ENCODE results near the gene RASEF.
"Not testable (repeated sequence)": the region's sequence is repeated elsewhere in the genome, so short reads cannot be mapped to it uniquely, and the experiment has no call there.

The RASEF gene

GRCh38 chr9:83062651-83063527 is at the start of gene RASEF:
Gene RASEF, minus strand, starts transcription at chr9:83063142. Its CDS starts 275 bp downstream, at chr9:83062867.
- peak; percentile 22 for DNase-seq

- no peak for DNase-seq
Observed at GRCh38 chr9:83111169-83111568, 48.2 kb upstream of the RASEF start.

DNA sequence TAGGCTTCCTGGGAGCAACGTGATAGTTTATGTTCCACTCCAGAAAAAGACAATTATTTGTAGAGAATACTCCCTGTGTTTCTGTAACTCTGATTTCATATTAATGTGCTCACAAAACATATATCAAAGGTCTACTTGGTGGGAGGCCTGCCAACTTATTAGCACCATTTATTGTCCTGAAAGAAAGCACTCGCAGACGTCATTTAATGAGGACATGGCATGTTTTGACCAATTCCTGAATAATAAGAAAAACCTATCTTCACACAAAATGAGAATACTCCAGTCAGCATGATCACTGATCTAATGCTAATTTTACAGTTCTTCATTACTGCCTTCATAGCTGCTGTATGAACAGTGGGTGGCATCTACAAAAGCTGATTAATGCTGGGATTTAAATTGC is 46.4 kb upstream of the RASEF start:
- DNase-seq: no peak

DNA sequence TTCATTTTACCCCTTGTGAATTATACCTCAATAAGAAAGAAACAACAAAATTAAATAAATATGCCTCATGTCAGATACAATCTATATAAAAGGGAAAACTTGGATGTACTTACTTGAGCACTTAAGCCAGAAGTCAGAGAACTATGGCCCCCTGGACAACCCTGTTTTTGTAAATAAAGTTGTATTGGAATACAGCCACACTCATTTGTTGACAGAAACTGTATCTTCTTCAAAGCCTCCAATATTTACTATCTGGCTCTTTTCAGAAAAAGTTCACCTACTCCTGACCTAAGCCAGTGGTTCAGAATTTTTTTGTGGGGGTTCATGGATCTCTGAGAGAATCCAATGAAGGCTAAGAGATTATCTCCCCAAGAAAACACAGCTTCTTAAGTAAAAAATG is 45.3 kb upstream of the RASEF start:
- no peak for DNase-seq

GRCh38 chr9:83106772-83107171 is 43.8 kb upstream of the RASEF start:
- no peak for DNase-seq

DNA sequence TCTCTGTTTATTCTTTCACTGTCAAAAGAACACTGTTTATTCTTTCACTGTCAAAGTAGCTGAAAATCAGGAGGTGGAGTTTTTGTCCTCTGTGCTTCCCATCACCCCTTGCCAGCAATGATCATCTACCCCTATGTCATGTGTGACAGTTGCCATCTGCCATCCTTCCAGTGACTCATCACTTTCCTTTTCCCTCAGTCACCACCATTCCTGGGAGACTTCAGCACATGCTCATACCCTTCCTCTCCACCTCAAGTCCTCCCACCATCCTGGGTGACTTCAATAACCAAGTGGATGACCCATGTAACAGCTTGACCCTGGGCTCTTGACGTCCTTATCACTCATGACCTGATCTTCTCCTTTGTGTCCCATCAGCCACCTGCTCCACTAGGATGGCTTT is 43.3 kb upstream of the RASEF start:
- DNase-seq: no peak

GRCh38 chr9:83097633-83098032 is 34.7 kb upstream of the RASEF start:
- no peak for DNase-seq

GRCh38 chr9:83093311-83093710 is 30.4 kb upstream of the RASEF start:
- DNase-seq: not testable (repeated sequence)

DNA sequence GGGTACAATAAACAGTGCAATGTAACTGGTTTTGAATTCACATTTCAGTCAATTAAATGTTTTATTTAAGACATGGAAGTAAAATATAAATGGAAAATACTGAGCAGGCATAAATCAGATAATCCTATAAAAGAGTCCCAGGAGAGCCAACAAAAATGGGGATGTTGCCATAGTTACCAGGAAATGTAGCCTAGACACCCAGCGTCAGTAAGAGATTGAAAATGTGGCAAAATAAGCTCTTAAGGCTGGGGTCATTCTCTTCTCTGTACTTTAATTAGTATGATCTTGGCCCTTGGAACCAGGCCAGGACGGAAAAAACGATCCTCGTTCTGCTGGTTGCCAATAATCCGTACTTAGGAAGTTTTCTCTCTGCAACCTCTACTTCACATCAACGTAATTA is 18.9 kb upstream of the RASEF start:
- DNase-seq: peak; percentile 82

- no peak for DNase-seq
Observed at GRCh38 chr9:83081010-83081409, 18.1 kb upstream of the RASEF start.

DNA sequence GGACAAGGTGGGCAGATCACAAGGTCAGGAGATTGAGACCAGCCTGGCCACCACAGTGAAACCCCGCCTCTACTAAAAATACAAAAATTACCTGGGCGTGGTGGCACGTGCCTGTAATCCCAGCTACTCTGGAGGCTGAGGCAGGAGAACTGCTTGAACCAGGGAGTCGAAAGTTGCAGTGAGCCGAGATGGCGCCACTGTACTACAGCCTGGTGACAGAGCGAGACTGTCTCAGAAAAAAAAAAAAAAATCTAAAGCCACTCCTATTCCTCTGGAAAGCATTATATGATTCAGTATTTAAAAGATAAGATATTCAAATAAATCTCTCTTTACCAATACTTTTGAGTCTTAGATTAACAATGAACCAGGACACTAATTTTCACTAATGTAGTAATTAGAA is 13.0 kb upstream of the RASEF start:
- DNase-seq: not testable (repeated sequence)

- DNase-seq: not testable (repeated sequence)
Observed at GRCh38 chr9:83072498-83072897, 9.6 kb upstream of the RASEF start.

DNA sequence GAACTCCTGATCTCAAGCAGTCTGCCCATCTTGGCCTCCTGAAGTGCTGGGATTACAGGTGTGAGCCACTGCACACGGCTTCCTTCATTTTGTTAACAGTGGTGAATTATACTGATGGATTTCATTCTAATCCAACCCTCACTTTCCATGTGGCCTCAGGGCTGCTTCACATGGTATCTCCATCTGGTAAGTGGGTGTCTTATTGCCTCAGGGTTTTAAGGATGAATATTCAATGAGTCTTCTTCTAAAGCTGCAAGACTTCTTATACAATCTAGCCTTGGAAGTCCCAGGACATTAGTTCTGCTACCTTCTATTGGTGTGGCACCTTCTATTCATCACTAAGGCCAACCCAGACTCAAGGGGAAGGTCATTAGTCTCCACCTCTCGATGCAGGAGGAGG is 8.7 kb upstream of the RASEF start:
- no peak for DNase-seq

DNA sequence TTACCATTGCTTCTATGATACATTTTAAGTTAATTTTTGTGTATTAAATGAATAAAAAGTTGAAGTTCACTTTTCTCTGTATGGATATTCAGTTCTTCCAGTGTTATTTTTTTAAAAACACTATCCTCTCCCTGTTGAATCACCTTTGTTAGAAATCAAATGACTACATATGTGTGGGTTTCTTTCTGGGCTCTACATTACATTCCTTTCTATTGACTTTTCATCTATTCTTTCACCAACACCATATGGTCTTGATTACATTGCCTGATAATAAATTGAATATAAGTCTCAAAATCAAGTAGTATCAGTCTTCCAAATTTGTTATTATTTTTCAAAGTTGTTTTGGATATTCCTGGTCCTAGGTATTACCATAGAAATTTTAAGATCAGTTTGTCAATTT is 7.3 kb upstream of the RASEF start:
- DNase-seq: no peak

DNA sequence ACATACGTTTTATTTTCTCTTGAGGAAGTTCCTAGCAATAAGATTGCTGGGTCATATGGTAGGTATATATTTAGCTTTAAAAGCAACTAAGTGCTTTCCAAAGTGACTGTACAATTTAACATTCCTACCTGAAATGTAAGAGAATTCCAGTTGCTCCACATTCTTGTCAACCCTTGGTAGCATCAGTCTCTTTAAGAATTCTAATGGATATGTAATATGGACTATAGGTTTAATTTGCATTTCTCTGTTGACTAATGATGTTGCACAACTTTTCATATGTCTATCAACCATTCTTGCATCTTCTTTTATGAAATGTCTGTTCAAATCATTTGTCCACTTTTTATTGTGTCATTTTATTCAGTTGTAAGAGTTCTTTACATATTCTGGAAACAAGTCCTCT is 6.7 kb upstream of the RASEF start:
- DNase-seq: no peak

GRCh38 chr9:83068414-83068813 is 5.5 kb upstream of the RASEF start:
- DNase-seq: no peak

- no peak for DNase-seq
Observed at GRCh38 chr9:83067579-83067978, 4.6 kb upstream of the RASEF start.

DNA sequence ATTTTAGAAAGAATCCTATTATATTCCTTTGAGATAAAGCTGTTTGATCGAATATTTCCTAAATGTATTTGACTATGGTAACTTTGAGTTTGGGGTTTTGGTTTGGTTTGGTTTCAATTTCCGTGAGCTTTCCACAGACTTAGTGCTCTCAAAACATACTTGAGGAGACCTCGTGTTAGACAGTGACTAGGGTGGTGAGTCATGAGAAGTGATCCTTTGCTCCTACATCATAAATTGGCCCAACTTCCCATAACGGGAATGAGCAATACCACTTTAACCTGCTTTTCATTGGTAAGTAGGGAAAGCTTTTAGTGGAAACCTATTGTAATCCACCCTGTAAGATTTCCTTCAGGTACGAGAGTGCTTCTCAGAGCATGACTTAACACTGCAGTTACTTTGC is 3.8 kb upstream of the RASEF start:
- no peak for DNase-seq

- DNase-seq: no peak
Observed at GRCh38 chr9:83065233-83065632, 2.3 kb upstream of the RASEF start.

- DNase-seq: peak; percentile 22
Observed at GRCh38 chr9:83061990-83062650, 822 bp downstream of the RASEF start.

DNA sequence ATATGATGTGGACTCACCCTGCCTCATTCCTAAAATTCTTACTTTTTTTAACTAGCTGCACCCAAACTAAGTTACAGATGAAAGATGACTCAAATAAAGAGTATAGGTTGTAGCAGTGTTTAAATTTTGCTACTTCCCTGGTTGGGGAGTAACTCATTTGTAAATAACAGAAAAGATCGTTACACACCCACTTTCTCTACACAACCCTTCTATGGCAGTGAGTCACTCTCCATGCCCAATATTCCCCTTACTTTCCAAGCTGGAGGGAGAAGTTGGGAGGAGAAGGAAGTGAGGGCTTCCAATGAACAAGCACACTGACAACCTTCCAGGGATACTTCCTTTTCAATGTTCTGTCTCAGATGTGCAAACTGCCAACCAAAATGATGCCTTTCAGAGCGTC is 1.9 kb downstream of the RASEF start:
- DNase-seq: no peak

DNA sequence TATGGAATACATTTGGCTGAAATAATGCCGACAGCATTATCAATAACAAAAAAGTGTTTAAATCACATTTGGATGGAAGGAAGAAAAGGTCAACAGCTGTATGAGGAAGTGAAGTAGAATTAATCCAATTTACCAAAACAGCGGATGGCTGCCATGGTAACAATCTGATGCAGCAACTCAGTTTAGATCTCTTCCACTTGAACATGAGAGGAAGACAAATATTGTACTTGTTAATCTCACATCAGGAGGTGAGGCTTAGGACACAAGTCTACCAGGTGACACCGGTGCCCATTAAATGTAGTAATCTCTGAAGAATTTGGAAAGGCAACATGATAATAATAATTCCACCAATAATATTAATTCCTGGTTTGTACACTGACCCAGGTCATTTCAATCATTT is 2.4 kb downstream of the RASEF start:
- peak; percentile 1 for DNase-seq

- DNase-seq: no peak
Observed at GRCh38 chr9:83059417-83059816, 3.5 kb downstream of the RASEF start.

- DNase-seq: no peak
Observed at GRCh38 chr9:83056911-83057310, 6.0 kb downstream of the RASEF start.

- DNase-seq: no peak
Observed at GRCh38 chr9:83056174-83056573, 6.8 kb downstream of the RASEF start.
